ENCODE results near the gene SLC25A5.

- TF ChIP-seq POLR2A (IDR thresholded peaks at IDR 0.05; ENCODE audit: borderline replicate concordance, extremely low read depth, insufficient read depth, insufficient read length) = no peak
- no peak for TF ChIP-seq ATF3 (IDR thresholded peaks at IDR 0.05)
- TF ChIP-seq RAD21 (IDR thresholded peaks at IDR 0.05; ENCODE audit: low read depth) = no peak
- no peak for TF ChIP-seq CTCF (IDR thresholded peaks at IDR 0.05 in 2 of 3, conservative IDR thresholded peaks at IDR 0.05 in 1 of 3; ENCODE audit: borderline replicate concordance in 1 of 3, insufficient read depth in 1 of 3, low read depth in 2 of 3, low read length in 2 of 3)
- TF ChIP-seq REST (IDR thresholded peaks at IDR 0.05; ENCODE audit: low read depth) = no peak
- no peak for TF ChIP-seq JUND (IDR thresholded peaks at IDR 0.05)
- TF ChIP-seq CEBPB (IDR thresholded peaks at IDR 0.05; ENCODE audit: low read depth) = no peak
- no peak for TF ChIP-seq MAX (IDR thresholded peaks at IDR 0.05)
- TF ChIP-seq FOSL1 (IDR thresholded peaks at IDR 0.05; ENCODE audit: low read depth) = no peak
- no peak for TF ChIP-seq POLR2AphosphoS5 (IDR thresholded peaks at IDR 0.05; ENCODE audit: low read depth, low read length)
- no peak for TF ChIP-seq EGR1 (IDR thresholded peaks at IDR 0.05; ENCODE audit: low read depth)
Measured at GRCh38 chrX:119419146-119419545, 49.1 kb upstream of the SLC25A5 start.
